HUDEP-2 (cell line): Measurements from ENCODE around the gene NUDT17.
A peak's percentile ranks its signal among the peaks of the same experiment; 100 is the strongest.
"Not testable (repeated sequence)": the region's sequence is repeated elsewhere in the genome, so short reads cannot be mapped to it uniquely, and the experiment has no call there.

Experiments
- DNase-seq, 76 experiments: peaks; one replicate each; lab custom pipeline; 2025; ENCODE audit not compliant: unreplicated experiment in 76 of 76; lab: John Stamatoyannopoulos, UW

NUDT17 gene

GRCh38 chr1:145845514-145846161, at the start of gene NUDT17:
NUDT17 (plus strand) TSS chr1:145845630; CDS start chr1:145845641, 11 bp downstream.
- DNase-seq, result peak in 71 of 76 experiments; percentile 12 to 83 (median 65)

GRCh38 chr1:145796753-145797152, 48.7 kb upstream of the NUDT17 start:
- no peak for DNase-seq

GRCh38 chr1:145799806-145800205, 45.6 kb upstream of the NUDT17 start:
- no peak for DNase-seq

- no peak for DNase-seq
Observed at GRCh38 chr1:145804235-145805045, 41.0 kb upstream of the NUDT17 start.

GRCh38 chr1:145805057-145805456, 40.4 kb upstream of the NUDT17 start:
- no peak for DNase-seq

- DNase-seq, result no peak
Observed at GRCh38 chr1:145806408-145806807, 39.0 kb upstream of the NUDT17 start.

- no peak for DNase-seq
Observed at GRCh38 chr1:145806844-145807243, 38.6 kb upstream of the NUDT17 start.

GRCh38 chr1:145812977-145813810, 32.2 kb upstream of the NUDT17 start:
- DNase-seq, result not testable (repeated sequence)

GRCh38 chr1:145818095-145818494, 27.3 kb upstream of the NUDT17 start:
- DNase-seq, result not testable (repeated sequence)

- not testable (repeated sequence) for DNase-seq
Observed at GRCh38 chr1:145822779-145823331, 22.6 kb upstream of the NUDT17 start.

GRCh38 chr1:145823565-145824498, 21.6 kb upstream of the NUDT17 start, which contains the start of the genes POLR3C and RNF115:
POLR3C (plus strand) TSS chr1:145824200; CDS start chr1:145825777, 1,577 bp downstream.
RNF115 (minus strand) TSS chr1:145824095; CDS start chr1:145823873, 222 bp downstream.
- peak in 74 of 76 experiments; percentile 48 to 91 (median 83) for DNase-seq

- DNase-seq, result peak in 1 of 76 experiments; percentile 21
Observed at GRCh38 chr1:145824499-145824842, 21.0 kb upstream of the NUDT17 start.

- no peak for DNase-seq
Observed at GRCh38 chr1:145826030-145826429, 19.4 kb upstream of the NUDT17 start.

- no peak for DNase-seq
Observed at GRCh38 chr1:145827966-145828365, 17.5 kb upstream of the NUDT17 start.

GRCh38 chr1:145828367-145829026, 16.9 kb upstream of the NUDT17 start:
- peak in 23 of 76 experiments; percentile 3 to 45 (median 16) for DNase-seq

- not testable (repeated sequence) for DNase-seq
Observed at GRCh38 chr1:145830810-145831209, 14.6 kb upstream of the NUDT17 start.

GRCh38 chr1:145837656-145838055, 7.8 kb upstream of the NUDT17 start:
- no peak for DNase-seq

- DNase-seq, result no peak
Observed at GRCh38 chr1:145843031-145843430, 2.4 kb upstream of the NUDT17 start.

- DNase-seq, result peak in 8 of 76 experiments; percentile 19 to 57 (median 30)
Observed at GRCh38 chr1:145845144-145845513, 301 bp upstream of the NUDT17 start.
